Measurements from ENCODE around the gene TFG.

Gene TFG

GRCh38 chr3:100759950-100760349 is 50.7 kb downstream of the TFG start:
- no peak for DNase-seq

GRCh38 chr3:100760377-100760776 is 51.1 kb downstream of the TFG start:
- no peak for DNase-seq

GRCh38 chr3:100761211-100761942 is 52.1 kb downstream of the TFG start:
- DNase-seq: no peak

- DNase-seq: no peak
Measured at GRCh38 chr3:100761951-100762350, 52.7 kb downstream of the TFG start.

- no peak for DNase-seq
Measured at GRCh38 chr3:100765437-100765975, 56.2 kb downstream of the TFG start.

GRCh38 chr3:100766069-100766468 is 56.8 kb downstream of the TFG start:
- no peak for DNase-seq

- DNase-seq: no peak
Measured at GRCh38 chr3:100769693-100770092, 60.4 kb downstream of the TFG start.

- no peak for DNase-seq
Measured at GRCh38 chr3:100775226-100775625, 65.9 kb downstream of the TFG start.

GRCh38 chr3:100775669-100776068 is 66.4 kb downstream of the TFG start:
- DNase-seq: no peak

GRCh38 chr3:100776097-100776729 is 66.9 kb downstream of the TFG start:
- no peak for DNase-seq

GRCh38 chr3:100776746-100777145 is 67.5 kb downstream of the TFG start:
- DNase-seq: no peak

- peak; percentile 50 for DNase-seq
Measured at GRCh38 chr3:100777271-100777670, 68.0 kb downstream of the TFG start.

- DNase-seq: no peak
Measured at GRCh38 chr3:100779480-100779879, 70.2 kb downstream of the TFG start.

GRCh38 chr3:100780071-100780622 is 70.9 kb downstream of the TFG start:
- DNase-seq: no peak

GRCh38 chr3:100781301-100781700 is 72.0 kb downstream of the TFG start:
- peak; percentile 59 for DNase-seq

- no peak for DNase-seq
Measured at GRCh38 chr3:100782348-100782747, 73.1 kb downstream of the TFG start.

GRCh38 chr3:100782906-100783305 is 73.6 kb downstream of the TFG start:
- DNase-seq: peak; percentile 23

- no peak for DNase-seq
Measured at GRCh38 chr3:100783619-100784018, 74.3 kb downstream of the TFG start.

- no peak for DNase-seq
Measured at GRCh38 chr3:100789579-100789978, 80.3 kb downstream of the TFG start.

GRCh38 chr3:100796556-100796955 is 87.3 kb downstream of the TFG start:
- DNase-seq: peak; percentile 26

GRCh38 chr3:100798012-100798411 is 88.7 kb downstream of the TFG start:
- no peak for DNase-seq
